GM19324 (cell line): ENCODE measurements around the gene FAM83G.
"Not testable (repeated sequence)": the region's sequence is repeated elsewhere in the genome, so short reads cannot be mapped to it uniquely, and the experiment has no call there.

Experiments
- ATAC-seq: cut with Tn5 transposase; IDR thresholded peaks from one replicate; pipeline ENCODE4 v1.9.1; 2021; ENCODE audit warnings: mild to moderate bottlenecking, moderate library complexity; ENCODE audit not compliant: unreplicated experiment, low FRiP score

FAM83G gene

DNA sequence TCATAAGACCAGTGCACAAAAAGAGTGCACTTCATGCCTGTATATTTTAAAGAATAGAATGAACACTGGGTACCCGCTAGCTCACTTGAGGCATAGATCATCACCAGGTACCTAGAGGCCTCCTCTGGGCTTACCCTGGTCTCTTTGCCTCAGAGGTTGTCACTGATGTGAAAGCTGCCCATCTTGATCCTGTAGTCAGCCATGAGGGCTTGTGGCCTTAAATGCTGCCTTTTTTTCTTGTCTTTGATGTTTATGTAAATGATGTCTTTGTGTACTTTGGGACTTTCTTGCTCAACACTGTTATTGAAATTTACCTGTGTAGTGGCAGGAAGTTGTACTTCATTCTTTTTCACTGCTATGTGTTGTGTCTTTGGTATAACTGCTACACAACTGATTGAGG, 79.4 kb downstream of the FAM83G start:
- ATAC-seq: no peak

DNA sequence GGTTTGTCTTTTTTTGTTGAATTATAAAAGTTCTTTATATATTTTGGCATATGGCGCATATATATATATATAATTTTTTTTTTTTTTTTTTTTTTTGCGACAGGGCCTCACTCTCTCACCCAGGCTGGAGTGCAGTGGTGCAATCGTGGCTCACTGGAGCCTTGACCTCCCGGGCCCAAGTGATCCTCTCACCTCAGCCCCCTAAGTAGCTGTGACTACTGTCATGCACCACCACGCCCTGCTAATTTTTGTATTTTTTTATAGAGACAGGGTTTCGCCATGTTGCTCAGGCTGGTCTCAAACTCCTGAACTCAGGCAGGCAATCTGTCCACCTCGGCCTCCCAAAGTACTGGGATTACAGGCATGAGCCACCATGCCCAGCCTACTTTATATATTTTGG, 82.0 kb downstream of the FAM83G start:
- ATAC-seq: not testable (repeated sequence)

DNA sequence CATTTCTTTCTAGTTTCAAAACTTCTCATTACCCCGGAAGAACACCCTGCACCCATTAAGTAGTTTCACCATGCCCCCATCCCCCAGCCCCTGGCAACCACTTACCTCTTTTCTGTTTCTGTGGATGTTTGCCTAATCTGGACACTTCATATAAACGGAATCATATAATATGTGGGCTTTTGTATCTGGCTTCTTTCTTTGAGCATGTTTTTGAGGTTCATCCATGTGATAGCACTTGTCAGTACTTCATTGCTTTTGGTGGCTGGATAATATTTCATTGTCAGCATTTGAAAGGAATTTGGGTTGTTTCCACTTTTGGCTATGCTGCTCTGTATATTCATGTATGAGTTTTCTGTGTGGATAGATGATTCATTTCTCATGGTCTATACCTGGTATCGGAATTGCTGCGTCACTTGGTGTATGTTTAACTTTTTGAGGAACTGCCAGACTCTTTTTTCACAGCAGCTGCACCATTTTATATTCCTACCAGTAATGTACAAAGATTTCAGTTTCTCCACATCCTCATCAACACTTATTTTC, 82.6 kb downstream of the FAM83G start:
- ATAC-seq: peak; percentile 49

DNA sequence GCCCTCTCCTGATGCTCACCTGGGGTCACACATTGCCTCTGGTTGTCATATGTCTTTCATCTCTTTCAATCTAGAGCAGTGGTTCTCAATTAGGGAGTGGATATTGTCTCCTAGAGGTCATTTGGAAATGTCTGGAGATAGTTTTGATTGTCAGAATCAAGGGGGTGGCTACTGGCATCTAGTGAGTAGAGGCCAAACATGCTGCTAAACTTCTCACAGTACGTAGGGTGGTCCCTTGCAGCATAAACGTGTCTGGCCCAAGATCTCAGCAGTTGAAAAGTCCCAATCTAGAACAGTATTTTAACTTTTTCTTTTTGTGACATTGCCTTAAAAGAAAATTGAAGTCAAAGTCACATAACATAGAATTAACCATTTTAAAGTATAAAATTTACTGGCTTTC, 83.1 kb downstream of the FAM83G start:
- ATAC-seq: no peak

DNA sequence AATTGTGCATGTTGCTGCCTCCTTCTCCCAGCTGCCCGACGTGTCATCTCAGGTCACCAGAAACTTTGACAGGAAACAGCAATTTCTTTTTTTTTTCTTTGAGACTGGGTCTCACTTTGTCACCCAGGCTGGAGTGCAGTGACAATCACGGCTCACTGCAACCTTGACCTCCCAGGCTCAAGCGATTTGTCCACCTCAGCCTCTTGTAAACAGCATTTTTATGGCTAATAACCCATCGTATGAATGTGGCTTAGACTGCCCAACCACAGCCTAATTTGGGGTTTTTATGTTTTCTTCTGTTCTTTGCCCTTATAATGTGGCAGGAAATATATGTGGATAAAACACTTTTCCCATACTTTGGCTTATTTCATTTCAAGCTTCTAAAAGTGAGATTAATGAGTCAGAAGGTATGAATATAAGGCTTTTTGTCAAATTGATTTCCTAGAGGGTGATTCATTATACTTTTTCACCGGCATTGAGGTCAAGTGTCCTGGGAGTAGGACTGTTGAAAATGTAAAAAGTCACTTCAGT, 83.6 kb downstream of the FAM83G start:
- peak; percentile 51 for ATAC-seq

DNA sequence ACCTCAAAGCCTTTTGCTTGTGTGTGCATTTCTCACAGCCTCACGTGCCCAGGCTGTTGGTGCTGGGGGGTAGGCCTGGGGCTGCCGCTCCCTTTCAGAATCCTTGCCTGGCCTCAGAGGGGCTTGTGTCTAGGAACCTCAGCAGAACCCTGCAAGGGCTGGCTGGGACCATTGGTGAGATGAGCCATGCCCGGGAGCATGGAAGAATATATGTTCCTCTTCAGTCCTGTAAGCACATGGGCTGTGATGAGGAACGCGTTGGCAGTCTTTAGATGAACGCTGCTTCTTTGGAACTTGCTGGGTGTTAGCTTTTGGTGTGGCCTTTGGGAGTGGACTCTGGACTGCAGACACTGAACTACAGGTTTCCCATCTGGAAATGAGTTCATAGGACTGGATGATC, 84.6 kb downstream of the FAM83G start:
- ATAC-seq: no peak
